B cell (primary cell): Measurements from ENCODE around the gene SHANK2. TPM values are rescaled to one million over a fixed set of nuclear protein-coding genes. Genes with fewer than 3 reads are reported as not detected.

Source experiments
- ATAC-seq: fragments of 200-7000 bp; cut with Tn5 transposase; one replicate; pipeline ENCODE4 v1.10.0; 2021; ENCODE audit warnings: low read depth, mild to moderate bottlenecking, moderate number of reproducible peaks, moderate library complexity
- CTCF ChIA-PET: fragments of 350-600 bp; sonication (Branson Sonifier 250); formaldehyde crosslinking; loops from one replicate; lab custom pipeline; 2021; ENCODE audit warnings: antibody characterized with exemption, inconsistent platforms; lab: Charles Lee
- POLR2A ChIA-PET: fragments of 350-600 bp; sonication (Branson Sonifier 250); formaldehyde crosslinking; loops from one replicate; lab custom pipeline; 2021; ENCODE audit warnings: antibody characterized with exemption; lab: Charles Lee
- DNase-seq: peaks from one replicate; pipeline ENCODE4 v3.0.0; 2013
- H2AFZ ChIP-seq: 2 replicates; pipeline ENCODE4 v1.6.1; 2012; ENCODE audit warnings: mild to moderate bottlenecking, low read depth, low read length; ENCODE audit not compliant: insufficient read depth, poor library complexity, severe bottlenecking
- H3K27ac ChIP-seq, 2 donors: 1 replicate in 1 of 2; 2 replicates in 1 of 2; pipeline ENCODE4 v1.5.1; 2012 to 2013; ENCODE audit warnings: low read length in 2 of 2, mild to moderate bottlenecking in 2 of 2, moderate library complexity in 1 of 2
- H3K27me3 ChIP-seq, 4 experiments: fragments of 200-600 bp in 1 of 4; sonication (generic) in 1 of 4; replicated peaks in 1 of 4; 1 replicate in 2 of 4; 2 replicates in 2 of 4; pipeline versions ENCODE4 v1.6.1 to v1.7.0; 2013 to 2016; ENCODE audit warnings: low read length in 3 of 4, mild to moderate bottlenecking in 2 of 4, mixed read lengths in 1 of 4, moderate library complexity in 1 of 4; ENCODE audit not compliant: insufficient read depth in 4 of 4, control insufficient read depth in 3 of 4; ENCODE audit errors: control extremely low read depth in 1 of 4
- H3K36me3 ChIP-seq, 2 experiments: replicated peaks in 1 of 2; 1 replicate in 1 of 2; 2 replicates in 1 of 2; pipeline versions ENCODE4 v1.6.1 to v1.7.1; 2013; ENCODE audit warnings: low read length in 1 of 2; ENCODE audit not compliant: insufficient read depth in 2 of 2, control insufficient read depth in 1 of 2; ENCODE audit errors: control extremely low read depth in 1 of 2, extremely low read depth in 1 of 2
- H3K4me1 ChIP-seq, 2 donors: fragments of 200-600 bp in 1 of 2; sonication (generic) in 1 of 2; 1 replicate in 1 of 2; 2 replicates in 1 of 2; pipeline versions ENCODE4 v1.5.1 to v1.6.1; 2013 to 2017; ENCODE audit warnings: low read length in 2 of 2; ENCODE audit not compliant: control insufficient read depth in 2 of 2, insufficient read depth in 2 of 2
- H3K4me2 ChIP-seq: replicated peaks from 2 replicates; pipeline ENCODE3; 2012; ENCODE audit warnings: mild to moderate bottlenecking, low read depth, low read length; ENCODE audit not compliant: poor library complexity, severe bottlenecking
- H3K4me3 ChIP-seq, 5 experiments: fragments of 200-600 bp in 1 of 5; sonication (generic) in 1 of 5; 1 replicate in 3 of 5; 2 replicates in 2 of 5; pipeline versions ENCODE4 v1.5.1 to v1.7.0; 2011 to 2016; ENCODE audit warnings: low read length in 4 of 5, mild to moderate bottlenecking in 4 of 5, low read depth in 2 of 5, control low read depth in 1 of 5, moderate library complexity in 1 of 5; ENCODE audit not compliant: insufficient read depth in 1 of 5; ENCODE audit errors: control extremely low read depth in 1 of 5, extremely low read depth in 1 of 5
- H3K79me2 ChIP-seq: fragments of 200-600 bp; sonication (generic); one replicate; pipeline ENCODE4 v1.6.0; 2016; ENCODE audit warnings: low read length; ENCODE audit not compliant: control insufficient read depth, insufficient read depth
- H3K9ac ChIP-seq: fragments of 200-600 bp; sonication (generic); 2 replicates; pipeline ENCODE4 v1.6.1; 2017; ENCODE audit warnings: mild to moderate bottlenecking, low read length, moderate library complexity
- H3K9me3 ChIP-seq, 3 donors: one replicate each; pipeline versions ENCODE4 v1.6.1 to v1.7.1; 2013; ENCODE audit warnings: low read length in 2 of 3; ENCODE audit not compliant: control insufficient read depth in 2 of 3, insufficient read depth in 1 of 3; ENCODE audit errors: control extremely low read depth in 1 of 3
- H4K20me1 ChIP-seq: 2 replicates; pipeline ENCODE4 v1.6.0; 2012; ENCODE audit warnings: mild to moderate bottlenecking, low read length; ENCODE audit not compliant: insufficient read depth, control insufficient read depth, poor library complexity, severe bottlenecking
- H3K27ac Mint-ChIP-seq: one replicate; pipeline ENCODE4 v1.8.0; 2021; ENCODE audit warnings: mixed read lengths
- H3K27me3 Mint-ChIP-seq: one replicate; pipeline ENCODE4 v1.8.0; 2021; ENCODE audit warnings: mixed read lengths
- H3K4me1 Mint-ChIP-seq: one replicate; pipeline ENCODE4 v1.8.0; 2021; ENCODE audit warnings: mixed read lengths
- H3K4me3 Mint-ChIP-seq: one replicate; pipeline ENCODE4 v1.8.0; 2021; ENCODE audit warnings: mixed read lengths
- H3K9me3 Mint-ChIP-seq: one replicate; pipeline ENCODE4 v1.8.0; 2022; ENCODE audit warnings: mixed read lengths; ENCODE audit not compliant: insufficient read depth
- CTCF ChIP-seq: fragments of 200-600 bp; IDR thresholded peaks from one replicate; pipeline ENCODE4 v1.8.0; 2022; ENCODE audit warnings: antibody characterized with exemption, mild to moderate bottlenecking
- EZH2 ChIP-seq: IDR thresholded peaks from 2 replicates; pipeline ENCODE4 v1.6.1; 2012; ENCODE audit warnings: borderline replicate concordance, low read depth, mild to moderate bottlenecking, moderate library complexity, low read length; ENCODE audit not compliant: insufficient read depth, poor library complexity, severe bottlenecking
- whole genome bisulfite sequencing: methylation state at CpG from one replicate; pipeline ENCODE4 v1.1.5; 2013; ENCODE audit warnings: missing lambda C conversion rate; ENCODE audit not compliant: insufficient coverage; 5-methylcytosine and 5-hydroxymethylcytosine counted together
- intact Hi-C: fragments of 100-400 bp; cut with micrococcal nuclease; formaldehyde crosslinking; loops from one replicate; pipeline ENCODE4 v1.10.0; 2022
- polyA plus RNA-seq: library from polyadenylated mRNA; depleted of rRNA; stranded (reverse); fragments of >200 nt; gene quantifications from 2 replicates; pipeline ENCODE4 v1.2.3, GENCODE V29; 2012
- total RNA-seq, 2 donors: library from RNA; stranded (reverse); fragments of 120-200 nt in 1 of 2; gene quantifications; 1 replicate in 1 of 2; 2 replicates in 1 of 2; pipeline versions ENCODE4 v1.2.3 to v1.2.4, GENCODE V29; 2013 to 2022

The SHANK2 gene
- total and polyA plus RNA-seq, 2 donors (not counting 1 experiment from before 2014, with no cell fraction given): 0.07 to 0.28 TPM

GRCh38 chr11:71240865-71241691, 11.3 kb downstream of the SHANK2 start:
- ChIA-PET POLR2A (no interaction called here), CTCF (no interaction called here)
- 24% methylated on average over 15 of the region's 17 CpGs for WGBS
- peak overlapping the region; percentile 36 for H3K4me2 ChIP-seq
- H2AFZ ChIP-seq: no peak overlapping the region
- no peaks in the 10 kb centered on the region for H3K36me3 ChIP-seq
- Mint-ChIP-seq H3K27ac (no peak overlapping the region), H3K4me1 (peaks cover 5% of the 10 kb centered on the region), H3K4me3 (peak overlapping the region; percentile 30), H3K27me3 (peaks cover 50% of the 10 kb centered on the region), H3K9me3 (no peaks in the 10 kb centered on the region)
- TF ChIP-seq EZH2 (no peak), CTCF (no peak)
- H3K9me3 ChIP-seq: no peaks in the 10 kb centered on the region
- no peak overlapping the region for H3K4me3 ChIP-seq
- no peak overlapping the region for H3K27ac ChIP-seq
- H4K20me1 ChIP-seq: no peaks in the 10 kb centered on the region
- DNase-seq (no peak), ATAC-seq (peak; percentile 14)
- H3K79me2 ChIP-seq: no peaks in the 10 kb centered on the region
- no peak overlapping the region for H3K9ac ChIP-seq
- intact Hi-C loops: no loop called here
- H3K4me1 ChIP-seq: peaks cover 7 to 10% of the 10 kb centered on the region in 2 donors
- H3K27me3 ChIP-seq: peaks cover 0 to 34% (median 7%) of the 10 kb centered on the region in 4 experiments

GRCh38 chr11:71240061-71240690, 12.2 kb downstream of the SHANK2 start:
- Histone ChIP-seq H3K36me3 (no peaks in the 10 kb centered on the region), H3K9me3 (no peaks in the 10 kb centered on the region), H3K27me3 (peaks cover 0 to 25% (median 4%) of the 10 kb centered on the region in 4 experiments), H3K4me1 (peaks cover 7 to 10% of the 10 kb centered on the region in 2 donors), H3K4me2 (no peak overlapping the region), H3K79me2 (no peaks in the 10 kb centered on the region), H4K20me1 (no peaks in the 10 kb centered on the region), H3K27ac (no peak overlapping the region), H3K9ac (no peak overlapping the region), H3K4me3 (no peak overlapping the region), H2AFZ (no peak overlapping the region)
- CTCF ChIA-PET: no interaction called here
- TF ChIP-seq CTCF: no peak
- TF ChIP-seq EZH2: no peak
- intact Hi-C loops: no loop called here
- H3K4me1 Mint-ChIP-seq: peaks cover 5% of the 10 kb centered on the region
- ATAC-seq (no peak), DNase-seq (no peak)
- H3K4me3 Mint-ChIP-seq: no peak overlapping the region
- 92% methylated on average over 10 of the region's 12 CpGs for WGBS
- H3K27ac Mint-ChIP-seq: no peak overlapping the region
- H3K27me3 Mint-ChIP-seq: peaks cover 52% of the 10 kb centered on the region
- POLR2A ChIA-PET: no interaction called here
- no peaks in the 10 kb centered on the region for H3K9me3 Mint-ChIP-seq
